GM12873 (cell line): ENCODE measurements around the gene PLD1.

Experiments used
- CTCF ChIP-seq: IDR thresholded peaks from 2 replicates; pipeline ENCODE4 v1.5.1; 2012; ENCODE audit warnings: low read depth, mild to moderate bottlenecking, moderate library complexity, low read length, control low read depth; ENCODE audit not compliant: insufficient read depth; ENCODE audit errors: missing control alignments

Gene PLD1

GRCh38 chr3:171685116-171685895 is 125.0 kb downstream of the PLD1 start:
- no peak for TF ChIP-seq CTCF

GRCh38 chr3:171684221-171684620 is 126.1 kb downstream of the PLD1 start:
- TF ChIP-seq CTCF, result no peak

GRCh38 chr3:171682743-171683142 is 127.5 kb downstream of the PLD1 start:
- TF ChIP-seq CTCF, result no peak

GRCh38 chr3:171680726-171681411 is 129.4 kb downstream of the PLD1 start:
- no peak for TF ChIP-seq CTCF

- no peak for TF ChIP-seq CTCF
Observed at GRCh38 chr3:171678971-171679492, 131.3 kb downstream of the PLD1 start.

- TF ChIP-seq CTCF, result no peak
Observed at GRCh38 chr3:171677706-171678105, 132.6 kb downstream of the PLD1 start.

GRCh38 chr3:171676601-171677175 is 133.6 kb downstream of the PLD1 start:
- TF ChIP-seq CTCF, result no peak
